Activated effector memory CD4-positive, alpha-beta T cell treated with anti-CD3 and anti-CD28 coated beads, Interleukin-2, amount 50 U/mL, for 16 hours (primary cell): ENCODE measurements around the gene NOD2.

Experiments used
- DNase-seq: peaks from one replicate; pipeline ENCODE4 v3.0.0-alpha.2; 2020

The NOD2 gene

GRCh38 chr16:50695017-50696000 is 1.9 kb downstream of the NOD2 start:
- peak; percentile 52 for DNase-seq

DNA sequence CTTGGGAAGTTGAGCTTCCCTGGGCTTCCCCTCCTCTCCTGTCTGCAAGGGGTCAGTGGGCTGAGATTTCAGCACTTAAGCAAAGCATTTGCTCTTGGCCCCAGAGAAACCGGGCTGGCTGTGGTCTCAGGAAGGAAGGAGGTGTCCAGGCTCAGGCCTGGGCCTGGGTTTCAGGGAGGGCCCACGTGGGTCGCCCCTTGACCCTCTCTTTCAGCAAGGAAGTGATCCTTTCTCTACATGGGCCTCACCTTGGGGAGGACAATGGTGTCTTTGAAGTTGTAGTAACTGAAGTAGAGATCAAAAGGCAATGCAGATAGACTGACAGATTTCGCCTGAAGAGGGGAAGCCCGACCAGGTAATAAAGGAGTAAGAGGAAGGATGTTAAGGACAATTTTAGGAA is 2.7 kb downstream of the NOD2 start:
- DNase-seq: no peak

DNA sequence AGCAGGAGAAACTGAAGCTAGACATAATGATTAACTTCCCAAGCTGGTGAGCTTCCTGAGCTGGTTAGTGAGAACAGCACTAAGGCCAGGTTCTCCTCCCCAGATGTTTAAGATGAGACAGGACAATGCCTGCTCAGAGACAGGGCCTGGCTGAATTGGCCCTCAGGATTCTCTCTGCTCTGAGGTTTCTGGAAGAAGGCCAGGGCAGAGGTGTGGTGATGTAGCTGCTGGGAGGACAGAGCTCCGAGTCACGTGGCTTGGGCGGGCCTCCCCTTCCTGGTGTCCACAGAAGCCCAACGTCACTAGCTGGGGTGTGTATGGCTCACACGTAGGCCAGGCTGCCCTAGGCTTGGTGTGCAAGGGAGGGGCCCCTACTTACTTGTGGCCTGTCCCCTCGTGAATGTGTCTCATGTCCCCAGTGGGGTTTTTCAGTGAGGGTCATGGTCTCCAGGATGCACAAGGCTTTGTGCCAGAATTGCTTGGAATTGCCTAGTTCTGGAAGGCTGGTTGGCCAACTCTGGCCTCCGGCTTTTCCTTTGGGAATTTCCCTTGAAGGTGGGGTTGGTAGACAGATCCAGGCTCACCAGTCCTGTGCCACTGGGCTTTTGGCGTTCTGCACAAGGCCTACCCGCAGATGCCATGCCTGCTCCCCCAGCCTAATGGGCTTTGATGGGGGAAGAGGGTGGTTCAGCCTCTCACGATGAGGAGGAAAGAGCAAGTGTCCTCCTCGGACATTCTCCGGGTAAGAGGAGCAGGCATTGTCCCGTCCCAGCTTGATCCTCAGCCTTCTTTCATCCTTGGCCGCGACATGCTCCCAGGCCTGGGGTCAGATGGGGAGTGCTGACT is 3.4 kb downstream of the NOD2 start:
- peak; percentile 86 for DNase-seq

GRCh38 chr16:50697421-50697715 is 4.0 kb downstream of the NOD2 start:
- no peak for DNase-seq

DNA sequence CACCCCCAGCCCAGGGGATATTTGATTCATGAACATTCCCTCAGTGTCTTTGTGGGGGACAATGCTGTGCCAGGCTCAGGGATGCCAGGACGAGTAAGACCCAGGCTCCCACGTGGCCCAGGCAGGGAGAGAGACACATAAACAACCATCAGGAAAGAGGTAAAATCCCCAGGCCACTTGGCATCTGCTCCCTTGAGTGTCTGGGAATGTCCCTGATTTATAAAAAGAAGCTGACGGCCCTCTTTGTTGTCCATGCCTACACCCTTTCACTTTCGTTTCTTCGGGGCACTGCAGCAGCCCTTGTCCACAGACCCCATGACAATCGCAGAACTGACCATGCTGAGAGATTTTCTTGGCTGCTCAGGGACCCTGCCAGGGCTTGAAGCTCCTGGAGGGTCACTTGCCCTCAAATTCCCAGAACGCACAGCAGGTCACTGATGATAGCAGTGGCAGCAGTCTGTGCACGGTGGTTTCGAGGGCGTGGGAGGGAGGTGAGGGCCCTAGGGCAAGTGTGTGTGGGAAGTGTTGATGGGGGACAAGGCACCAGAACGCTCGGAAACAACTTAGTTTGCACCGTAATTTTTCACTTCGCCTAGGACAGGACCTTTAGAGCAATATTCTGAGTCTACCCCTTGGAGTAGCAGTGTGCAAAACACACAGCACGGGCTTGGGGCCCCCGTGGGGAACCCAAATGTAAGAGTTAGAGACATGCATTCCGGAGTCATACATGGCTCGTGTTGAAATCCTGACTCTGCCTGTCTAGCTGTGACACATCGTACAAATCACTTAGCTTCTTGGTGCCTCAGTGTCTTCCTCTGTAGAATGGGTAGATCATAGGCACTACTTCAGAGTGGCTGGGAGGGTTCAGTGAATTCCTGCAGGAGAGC is 4.7 kb downstream of the NOD2 start:
- DNase-seq: peak; percentile 86

- DNase-seq: peak; percentile 88
Measured at GRCh38 chr16:50699326-50700159, 6.1 kb downstream of the NOD2 start.

DNA sequence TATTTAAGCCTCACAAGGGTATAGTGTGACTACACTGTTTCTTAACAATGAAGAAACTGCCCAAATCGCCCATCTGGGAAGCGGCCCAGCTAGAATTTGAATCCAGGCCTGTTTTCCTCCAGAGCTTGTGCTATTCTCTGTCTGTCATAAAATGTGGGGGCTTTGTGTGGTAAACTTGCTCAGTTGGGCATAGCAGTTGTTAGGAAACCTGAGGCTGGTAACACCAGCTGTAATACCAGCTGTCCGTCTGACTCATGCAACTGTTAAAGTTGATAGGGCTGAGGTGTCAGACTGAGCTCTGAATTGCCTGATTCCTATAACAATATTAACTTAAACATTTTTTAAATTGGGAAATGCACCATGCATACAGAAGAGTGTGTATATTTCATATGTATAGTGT is 9.3 kb downstream of the NOD2 start:
- DNase-seq: no peak

- DNase-seq: no peak
Measured at GRCh38 chr16:50704245-50704644, 10.8 kb downstream of the NOD2 start.

DNA sequence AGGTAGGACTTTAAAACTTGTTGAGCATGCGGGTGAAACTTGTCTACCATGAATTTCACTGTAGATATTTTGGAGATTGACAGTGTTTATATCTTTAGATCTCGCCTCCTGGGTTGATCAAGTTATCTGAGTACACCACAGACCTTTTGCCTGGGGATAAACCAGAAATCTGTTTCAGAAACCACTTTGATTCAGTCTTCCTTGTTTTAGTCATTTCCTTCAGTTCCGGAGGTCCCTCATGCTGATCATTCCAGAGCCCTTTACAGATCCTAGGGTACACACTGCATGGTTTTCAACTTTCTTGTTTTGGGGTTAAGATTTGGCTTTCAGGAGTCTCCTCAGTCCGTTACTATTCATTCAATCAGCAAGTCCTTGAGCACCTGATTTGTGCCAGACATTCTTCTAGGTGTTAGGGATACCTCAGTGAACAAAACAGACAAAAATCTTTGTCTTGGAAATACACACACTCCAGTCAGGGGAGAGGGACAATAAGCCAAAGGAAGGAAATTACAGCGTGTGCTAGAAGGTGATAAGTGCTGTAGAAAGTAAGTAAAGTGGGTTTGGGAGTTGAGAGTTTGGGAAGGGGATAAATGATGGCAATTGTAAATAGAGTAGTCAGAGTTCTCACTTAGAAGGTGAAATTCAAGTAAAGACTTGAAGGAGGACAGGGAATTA is 12.2 kb downstream of the NOD2 start:
- no peak for DNase-seq

GRCh38 chr16:50706250-50706649 is 12.8 kb downstream of the NOD2 start:
- DNase-seq: no peak

DNA sequence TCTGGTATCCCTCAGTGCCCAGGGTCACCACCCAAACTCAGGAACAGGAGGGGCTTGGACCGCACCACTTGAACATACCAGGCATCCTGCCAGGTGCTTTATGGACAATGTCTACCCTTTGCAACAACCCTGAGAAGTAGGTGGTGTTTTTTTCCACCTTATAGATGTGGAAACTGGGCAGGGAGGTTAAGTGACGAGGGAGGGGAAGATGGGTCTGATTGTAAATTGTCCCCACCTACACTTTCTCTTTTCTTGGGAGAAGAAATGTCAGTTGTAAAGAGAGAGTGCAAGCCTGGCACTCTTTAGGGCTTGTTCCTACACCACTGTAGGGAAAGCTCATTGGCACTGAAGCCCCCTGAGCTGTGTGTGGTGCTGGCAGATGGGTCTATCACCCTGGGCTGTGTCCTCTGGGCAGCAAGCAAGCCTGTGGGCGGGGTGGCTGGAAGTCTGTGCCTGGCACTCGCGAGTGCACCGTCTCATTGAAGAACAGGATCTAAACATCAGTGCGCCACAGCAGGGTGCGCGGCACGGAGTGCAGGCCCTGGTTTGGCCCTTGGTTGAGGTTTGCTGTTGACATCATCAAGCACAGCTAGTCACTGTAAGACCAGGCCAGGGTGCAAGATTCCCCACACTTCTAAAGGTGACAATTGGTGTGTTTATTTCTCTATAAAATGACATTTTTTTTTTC is 15.1 kb downstream of the NOD2 start:
- peak; percentile 75 for DNase-seq

DNA sequence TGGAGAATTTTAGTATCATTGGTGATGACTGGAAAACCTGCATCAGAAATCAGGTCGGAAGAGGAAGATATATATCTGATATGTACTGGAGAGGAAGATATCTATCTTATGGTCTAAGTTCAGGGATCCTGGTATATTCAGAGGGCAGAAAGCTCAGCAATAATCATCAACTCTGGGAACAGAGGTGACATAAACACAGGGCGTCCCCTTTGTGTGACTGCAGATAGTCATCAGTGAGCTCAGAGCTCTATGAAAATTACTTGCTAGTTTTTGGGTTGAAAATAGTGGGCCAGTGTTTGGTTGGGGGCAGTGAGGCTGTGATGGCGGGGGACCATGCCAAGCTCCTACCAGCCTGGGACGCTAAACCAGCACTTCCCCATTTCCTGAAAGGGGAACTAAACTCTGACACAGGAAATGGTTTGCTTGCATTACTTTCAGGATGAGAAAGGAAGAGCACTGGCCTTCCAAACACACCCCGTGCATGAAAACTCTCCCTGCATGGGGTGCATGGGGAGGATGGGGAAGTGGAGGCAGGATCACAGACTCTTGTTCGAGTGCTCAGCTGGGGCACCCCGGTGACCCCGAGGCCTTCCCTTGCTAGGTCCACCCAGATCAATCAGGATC is 15.8 kb downstream of the NOD2 start:
- DNase-seq: no peak

- DNase-seq: no peak
Measured at GRCh38 chr16:50709980-50710379, 16.6 kb downstream of the NOD2 start.

- DNase-seq: no peak
Measured at GRCh38 chr16:50711040-50711439, 17.6 kb downstream of the NOD2 start.

DNA sequence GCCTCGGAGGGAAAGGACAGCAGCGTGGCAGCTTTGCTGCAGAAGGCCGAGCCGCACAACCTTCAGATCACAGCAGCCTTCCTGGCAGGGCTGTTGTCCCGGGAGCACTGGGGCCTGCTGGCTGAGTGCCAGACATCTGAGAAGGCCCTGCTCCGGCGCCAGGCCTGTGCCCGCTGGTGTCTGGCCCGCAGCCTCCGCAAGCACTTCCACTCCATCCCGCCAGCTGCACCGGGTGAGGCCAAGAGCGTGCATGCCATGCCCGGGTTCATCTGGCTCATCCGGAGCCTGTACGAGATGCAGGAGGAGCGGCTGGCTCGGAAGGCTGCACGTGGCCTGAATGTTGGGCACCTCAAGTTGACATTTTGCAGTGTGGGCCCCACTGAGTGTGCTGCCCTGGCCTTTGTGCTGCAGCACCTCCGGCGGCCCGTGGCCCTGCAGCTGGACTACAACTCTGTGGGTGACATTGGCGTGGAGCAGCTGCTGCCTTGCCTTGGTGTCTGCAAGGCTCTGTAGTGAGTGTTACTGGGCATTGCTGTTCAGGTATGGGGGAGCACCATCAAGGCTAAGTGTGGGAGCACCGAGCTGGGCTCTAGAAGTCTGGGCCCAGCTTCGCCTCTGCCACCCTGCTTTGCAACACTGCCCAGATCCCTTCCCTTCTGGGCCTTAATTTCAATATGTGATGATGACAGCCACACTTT is 18.6 kb downstream of the NOD2 start:
- no peak for DNase-seq

DNA sequence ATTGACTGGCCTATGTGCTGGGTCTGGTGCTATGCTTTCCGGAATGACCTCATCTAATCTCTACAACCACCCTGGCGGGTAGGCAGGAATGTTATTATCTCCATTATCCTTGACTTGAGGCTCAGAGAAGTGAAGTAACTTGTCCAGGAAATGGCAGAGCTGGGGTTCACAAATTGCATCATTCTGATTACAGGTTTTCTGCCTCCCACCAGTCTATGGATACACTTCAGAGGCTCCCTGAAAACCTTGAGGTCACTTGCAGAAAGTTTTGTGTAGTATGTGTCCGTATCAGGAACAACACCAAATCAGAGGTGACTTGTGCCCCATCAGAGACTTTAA is 19.1 kb downstream of the NOD2 start:
- DNase-seq: no peak

- no peak for DNase-seq
Measured at GRCh38 chr16:50712956-50713355, 19.6 kb downstream of the NOD2 start.

DNA sequence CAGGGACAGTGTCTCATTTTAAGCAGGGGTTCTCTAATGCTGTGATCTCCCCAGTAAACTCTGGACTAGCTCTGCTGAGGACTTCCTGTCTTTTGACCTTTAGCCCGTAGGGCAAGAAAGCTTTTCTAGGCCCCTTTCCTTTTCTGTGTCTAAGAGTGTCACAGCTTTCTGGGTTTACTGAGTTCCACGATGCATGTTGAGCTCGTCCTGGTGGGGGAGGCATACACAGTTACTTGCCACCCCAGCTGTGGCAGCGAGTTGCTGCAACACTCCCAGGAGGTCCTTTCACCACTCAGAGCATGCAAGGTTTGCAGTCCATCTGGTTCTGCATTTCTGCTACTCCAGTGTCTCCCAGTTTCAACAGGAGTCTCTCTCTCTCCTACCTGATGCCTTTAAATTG is 23.7 kb downstream of the NOD2 start:
- DNase-seq: no peak

DNA sequence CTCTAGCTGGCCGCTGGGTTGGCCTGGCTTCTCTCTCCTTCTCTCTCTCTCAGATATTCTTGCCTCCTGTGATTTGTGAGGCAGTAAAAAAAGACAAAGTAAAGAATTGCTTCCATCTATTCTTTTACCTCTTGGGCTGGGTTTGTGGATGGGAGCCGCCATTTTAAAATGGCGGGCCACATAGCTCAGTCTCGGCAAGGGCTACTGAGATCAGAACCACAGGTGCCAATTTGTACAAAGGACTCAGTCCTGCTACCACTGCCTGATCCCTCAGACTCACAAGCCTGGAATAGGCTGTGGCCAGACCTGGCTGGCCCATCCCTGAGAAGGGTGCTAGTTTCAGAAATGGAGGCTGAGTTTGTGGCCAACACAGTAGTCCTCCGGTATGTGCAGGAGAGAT is 24.1 kb downstream of the NOD2 start:
- no peak for DNase-seq
